Nephron (organoid): Measurements from ENCODE around the gene WDFY4.

ENCODE experiments used
- H3K27ac Mint-ChIP-seq, 3 experiments: 2 replicates each; pipeline ENCODE4 v1.8.0; 2020; ENCODE audit warnings: mixed read lengths in 3 of 3, mild to moderate bottlenecking in 2 of 3, moderate library complexity in 1 of 3
- H3K27me3 Mint-ChIP-seq: 2 replicates; pipeline ENCODE4 v1.8.0; 2021; ENCODE audit warnings: low read depth, mild to moderate bottlenecking, moderate library complexity, mixed read lengths
- H3K36me3 Mint-ChIP-seq: 2 replicates; pipeline ENCODE4 v1.8.0; 2020; ENCODE audit warnings: low read depth, mixed read lengths
- H3K4me1 Mint-ChIP-seq: 2 replicates; pipeline ENCODE4 v1.8.0; 2020; ENCODE audit warnings: mixed read lengths
- H3K4me3 Mint-ChIP-seq, 3 experiments: 2 replicates each; pipeline ENCODE4 v1.8.0; 2020; ENCODE audit warnings: mild to moderate bottlenecking in 3 of 3, mixed read lengths in 3 of 3, moderate library complexity in 2 of 3
- H3K9me3 Mint-ChIP-seq: 2 replicates; pipeline ENCODE4 v1.8.0; 2020; ENCODE audit warnings: mixed read lengths
- TF ChIP-seq, protein P1 (sequence below), 3 experiments: fragments of 200-600 bp; sonication (generic); IDR thresholded peaks; one replicate each; pipeline ENCODE4 v1.5.0; 2021; ENCODE audit warnings: antibody characterized with exemption in 3 of 3; ENCODE audit not compliant: unreplicated experiment in 3 of 3

Gene WDFY4

DNA sequence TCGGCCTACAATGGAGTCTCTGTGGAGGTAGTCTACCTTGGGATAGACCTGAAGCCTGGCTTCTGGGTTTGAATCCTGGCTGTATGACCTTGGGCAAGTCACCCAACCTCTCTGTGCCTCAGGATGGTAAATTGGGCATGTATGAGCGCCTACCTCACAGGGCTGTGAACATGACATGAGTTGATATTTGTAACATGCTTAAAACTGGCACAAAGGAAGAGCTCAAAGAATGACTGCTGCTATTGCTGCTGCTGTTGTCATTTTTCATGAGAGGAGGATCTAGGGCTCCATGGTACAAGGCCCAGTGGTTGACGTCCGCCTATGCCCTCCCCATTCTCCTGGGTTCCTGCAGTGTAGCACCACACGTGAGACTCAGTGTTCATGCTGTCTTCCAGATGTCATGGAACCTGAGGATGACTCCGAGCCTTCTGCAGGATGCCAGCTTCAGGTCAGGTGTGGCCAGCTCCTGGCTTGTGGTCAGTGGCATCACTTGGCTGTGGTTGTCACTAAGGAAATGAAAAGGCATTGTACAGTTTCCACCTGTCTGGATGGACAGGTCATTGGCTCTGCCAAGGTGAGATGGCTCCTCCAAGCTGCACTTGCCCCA lies 95.0 kb downstream of the WDFY4 start:
- H3K27me3 Mint-ChIP-seq: peaks cover 29% of the 10 kb centered on the region
- H3K36me3 Mint-ChIP-seq: no peaks in the 10 kb centered on the region

DNA sequence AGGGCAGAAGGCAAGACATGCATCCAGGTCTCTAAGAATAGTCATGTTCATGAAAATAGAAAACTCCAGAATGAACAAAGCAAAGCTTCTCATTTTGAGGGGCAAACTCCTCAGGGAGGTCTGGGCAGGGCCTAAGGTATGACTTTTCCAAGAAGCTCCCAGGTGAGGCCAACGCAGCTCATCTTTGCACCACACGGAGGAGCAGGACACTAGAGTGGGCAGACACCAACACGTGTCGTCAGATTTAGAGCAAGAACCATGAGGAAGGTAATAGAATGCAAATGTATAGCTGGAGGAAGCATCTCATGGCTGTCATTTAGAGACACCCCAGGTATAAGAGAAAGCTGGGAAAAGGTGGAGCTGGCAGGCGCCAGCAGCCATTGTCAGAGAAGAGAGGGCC lies 95.7 kb downstream of the WDFY4 start:
- Mint-ChIP-seq H3K4me3 (no peak overlapping the region), H3K9me3 (no peaks in the 10 kb centered on the region), H3K27ac (no peak overlapping the region), H3K36me3 (no peaks in the 10 kb centered on the region), H3K4me1 (peaks cover 18% of the 10 kb centered on the region), H3K27me3 (peaks cover 29% of the 10 kb centered on the region)
- TF ChIP-seq, protein P1, sequence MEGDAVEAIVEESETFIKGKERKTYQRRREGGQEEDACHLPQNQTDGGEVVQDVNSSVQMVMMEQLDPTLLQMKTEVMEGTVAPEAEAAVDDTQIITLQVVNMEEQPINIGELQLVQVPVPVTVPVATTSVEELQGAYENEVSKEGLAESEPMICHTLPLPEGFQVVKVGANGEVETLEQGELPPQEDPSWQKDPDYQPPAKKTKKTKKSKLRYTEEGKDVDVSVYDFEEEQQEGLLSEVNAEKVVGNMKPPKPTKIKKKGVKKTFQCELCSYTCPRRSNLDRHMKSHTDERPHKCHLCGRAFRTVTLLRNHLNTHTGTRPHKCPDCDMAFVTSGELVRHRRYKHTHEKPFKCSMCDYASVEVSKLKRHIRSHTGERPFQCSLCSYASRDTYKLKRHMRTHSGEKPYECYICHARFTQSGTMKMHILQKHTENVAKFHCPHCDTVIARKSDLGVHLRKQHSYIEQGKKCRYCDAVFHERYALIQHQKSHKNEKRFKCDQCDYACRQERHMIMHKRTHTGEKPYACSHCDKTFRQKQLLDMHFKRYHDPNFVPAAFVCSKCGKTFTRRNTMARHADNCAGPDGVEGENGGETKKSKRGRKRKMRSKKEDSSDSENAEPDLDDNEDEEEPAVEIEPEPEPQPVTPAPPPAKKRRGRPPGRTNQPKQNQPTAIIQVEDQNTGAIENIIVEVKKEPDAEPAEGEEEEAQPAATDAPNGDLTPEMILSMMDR (IDR thresholded peaks at IDR 0.05; ENCODE audit: unreplicated experiment in 3 of 3): no peak

More for the DNA sequence above, 95.0 kb downstream of the WDFY4 start:
- Mint-ChIP-seq H3K9me3 (no peaks in the 10 kb centered on the region), H3K4me3 (no peak overlapping the region), H3K27ac (no peak overlapping the region), H3K4me1 (peaks cover 18% of the 10 kb centered on the region)
- TF ChIP-seq, protein P1 (IDR thresholded peaks at IDR 0.05; ENCODE audit: unreplicated experiment in 3 of 3): no peak

DNA sequence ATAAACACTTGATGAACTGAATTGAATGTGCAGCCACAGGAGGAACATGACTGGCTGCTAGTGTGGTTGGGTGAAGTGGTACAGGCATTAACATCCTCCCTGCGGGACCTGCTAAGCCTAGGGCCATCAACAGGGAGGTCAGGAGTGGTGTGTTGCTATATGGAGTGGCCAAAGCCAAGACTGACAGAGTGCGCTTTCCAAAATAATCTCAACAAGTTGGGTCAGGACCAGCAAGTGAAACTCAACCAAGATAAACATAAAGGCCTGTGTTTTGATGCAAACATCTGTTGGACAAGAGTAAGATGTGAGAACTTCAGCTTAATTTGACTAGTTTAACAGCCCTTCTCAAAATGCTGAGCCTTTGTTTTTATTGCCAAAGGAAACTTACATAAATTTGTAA lies 97.7 kb downstream of the WDFY4 start:
- peaks cover 28% of the 10 kb centered on the region for H3K27me3 Mint-ChIP-seq
- no peaks in the 10 kb centered on the region for H3K36me3 Mint-ChIP-seq
- TF ChIP-seq, protein P1 (IDR thresholded peaks at IDR 0.05; ENCODE audit: unreplicated experiment in 3 of 3): no peak
- H3K4me3 Mint-ChIP-seq: no peak overlapping the region
- H3K27ac Mint-ChIP-seq: peak overlapping the region in 2 of 3 experiments; percentile 24 to 31
- peaks cover 7% of the 10 kb centered on the region for H3K9me3 Mint-ChIP-seq
- peaks cover 19% of the 10 kb centered on the region for H3K4me1 Mint-ChIP-seq

DNA sequence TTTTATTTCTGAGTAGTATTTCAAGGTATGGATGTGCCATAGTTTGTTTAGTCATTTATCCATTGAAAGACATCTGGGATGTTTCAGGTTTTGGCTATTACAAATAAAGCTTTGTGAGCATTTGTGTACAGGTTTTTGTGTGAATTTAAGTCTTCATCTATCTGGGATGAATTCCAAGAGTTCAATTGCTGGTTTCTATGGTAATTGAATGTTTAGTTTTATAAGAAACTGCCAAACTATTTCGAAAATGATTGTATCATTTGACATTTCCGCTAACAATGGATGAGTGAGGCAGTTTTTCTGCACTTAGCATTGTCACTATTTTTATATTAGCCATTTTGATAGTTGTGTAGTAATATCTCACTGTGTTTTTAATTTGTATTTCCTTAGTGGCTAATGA lies 99.4 kb downstream of the WDFY4 start:
- no peak overlapping the region for H3K27ac Mint-ChIP-seq
- peaks cover 19% of the 10 kb centered on the region for H3K4me1 Mint-ChIP-seq
- no peak overlapping the region for H3K4me3 Mint-ChIP-seq
- TF ChIP-seq, protein P1 (IDR thresholded peaks at IDR 0.05; ENCODE audit: unreplicated experiment in 3 of 3): no peak
- H3K27me3 Mint-ChIP-seq: peaks cover 26% of the 10 kb centered on the region
- no peaks in the 10 kb centered on the region for H3K36me3 Mint-ChIP-seq
- peaks cover 7% of the 10 kb centered on the region for H3K9me3 Mint-ChIP-seq

DNA sequence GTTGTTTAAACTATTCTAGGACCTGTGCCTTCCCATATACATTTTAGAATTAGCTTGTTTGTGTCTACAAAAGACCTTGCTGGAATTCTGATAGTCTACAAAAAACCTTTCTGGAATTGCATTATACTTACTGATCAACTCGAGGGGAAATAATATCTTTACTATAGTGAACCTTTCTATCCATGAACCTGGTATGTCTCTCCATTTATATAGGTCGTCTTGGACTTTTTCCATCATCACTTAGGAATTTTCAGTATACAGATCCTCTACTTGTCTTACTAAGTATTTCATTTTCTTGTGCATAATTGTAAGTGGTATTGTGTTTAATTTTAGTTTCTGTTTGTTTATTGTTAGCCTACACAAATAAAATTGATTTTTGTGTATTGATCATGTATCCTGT lies 101.1 kb downstream of the WDFY4 start:
- no peaks in the 10 kb centered on the region for H3K36me3 Mint-ChIP-seq
- no peak overlapping the region for H3K4me3 Mint-ChIP-seq
- H3K4me1 Mint-ChIP-seq: peaks cover 19% of the 10 kb centered on the region
- TF ChIP-seq, protein P1 (IDR thresholded peaks at IDR 0.05; ENCODE audit: unreplicated experiment in 3 of 3): no peak
- peaks cover 26% of the 10 kb centered on the region for H3K27me3 Mint-ChIP-seq
- H3K9me3 Mint-ChIP-seq: peaks cover 7% of the 10 kb centered on the region
- H3K27ac Mint-ChIP-seq: no peak overlapping the region

DNA sequence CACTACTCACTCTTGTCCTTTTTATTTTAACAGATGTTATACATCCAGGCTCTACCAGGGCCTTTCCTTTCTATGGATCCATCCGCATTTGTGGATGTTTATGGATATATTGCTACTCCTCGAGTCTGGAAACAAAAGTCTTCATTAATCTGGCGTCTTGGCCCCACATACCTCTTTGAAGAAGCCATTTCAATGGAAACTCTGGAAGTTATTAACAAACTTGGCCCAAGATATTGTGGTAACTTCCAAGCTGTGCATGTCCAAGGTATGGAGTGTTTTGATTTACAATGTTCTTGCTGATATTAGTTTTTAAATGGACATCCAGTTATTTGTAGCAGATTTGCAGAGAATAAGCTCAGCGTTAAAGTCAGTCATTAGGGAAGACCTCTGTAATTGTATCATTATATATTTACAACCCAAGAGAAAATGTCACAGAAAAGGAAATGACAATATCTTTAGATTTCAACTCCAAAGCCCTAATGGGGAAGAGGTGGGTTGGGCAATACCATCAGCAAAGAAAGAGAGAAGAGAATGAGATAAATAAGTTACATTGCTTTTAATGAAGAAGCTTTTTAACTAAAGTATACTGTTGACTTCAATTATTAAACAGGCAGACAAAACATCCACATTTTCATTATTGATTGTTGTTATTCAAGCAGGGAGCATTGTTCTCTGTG lies 102.1 kb downstream of the WDFY4 start:
- no peak overlapping the region for H3K4me3 Mint-ChIP-seq
- H3K27ac Mint-ChIP-seq: peak overlapping the region in 2 of 3 experiments; percentile 8 to 11
- peaks cover 7% of the 10 kb centered on the region for H3K9me3 Mint-ChIP-seq
- H3K4me1 Mint-ChIP-seq: peaks cover 19% of the 10 kb centered on the region
- no peaks in the 10 kb centered on the region for H3K36me3 Mint-ChIP-seq
- TF ChIP-seq, protein P1 (IDR thresholded peaks at IDR 0.05; ENCODE audit: unreplicated experiment in 3 of 3): no peak
- peaks cover 23% of the 10 kb centered on the region for H3K27me3 Mint-ChIP-seq
